HuH-7.5 (cell line): ENCODE measurements around the gene ZP3.
"Not testable (repeated sequence)": the region's sequence is repeated elsewhere in the genome, so short reads cannot be mapped to it uniquely, and the experiment has no call there.

Experiments used
- DNase-seq: peaks from one replicate; pipeline ENCODE4 v3.0.0; 2011; ENCODE audit warnings: low spot score

Gene ZP3

DNA sequence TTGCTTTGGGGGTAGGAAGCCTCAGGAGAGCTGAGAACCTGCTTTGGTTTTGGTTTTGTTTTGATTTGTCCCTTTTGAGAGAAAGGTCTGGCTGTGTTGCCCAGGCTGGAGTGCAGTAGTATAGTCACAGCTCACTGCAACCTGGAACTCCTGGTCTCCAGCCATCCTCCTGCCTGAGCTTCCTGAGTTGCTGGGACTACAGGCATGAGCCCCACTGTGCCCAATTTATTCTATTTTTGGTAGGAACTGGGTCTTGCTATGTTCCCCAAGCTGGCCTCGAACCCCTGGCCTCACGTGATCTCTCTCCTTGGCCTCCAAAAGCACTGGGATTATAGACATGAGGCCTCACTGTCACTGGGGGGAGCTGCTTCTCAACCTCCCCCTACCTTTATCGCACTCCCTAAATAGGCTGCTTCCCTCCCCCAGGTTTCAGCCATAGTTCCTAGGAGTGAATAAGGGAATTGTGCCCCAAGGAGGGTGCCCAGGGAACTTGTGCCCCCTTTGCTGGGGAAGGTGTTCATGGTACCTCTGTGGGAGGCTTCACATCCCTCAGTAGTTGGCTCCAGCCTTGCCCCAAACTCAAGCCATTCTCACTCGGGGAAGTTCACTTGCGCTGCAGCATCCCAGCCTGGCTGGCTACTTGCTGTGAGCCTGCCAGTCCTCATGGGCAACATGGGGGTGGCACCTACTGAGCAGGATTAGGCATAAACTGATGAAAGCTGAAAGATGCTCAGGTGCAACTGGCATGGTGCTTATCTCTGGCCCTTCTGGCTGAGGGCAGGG is 18.1 kb downstream of the ZP3 start:
- DNase-seq, result not testable (repeated sequence)

DNA sequence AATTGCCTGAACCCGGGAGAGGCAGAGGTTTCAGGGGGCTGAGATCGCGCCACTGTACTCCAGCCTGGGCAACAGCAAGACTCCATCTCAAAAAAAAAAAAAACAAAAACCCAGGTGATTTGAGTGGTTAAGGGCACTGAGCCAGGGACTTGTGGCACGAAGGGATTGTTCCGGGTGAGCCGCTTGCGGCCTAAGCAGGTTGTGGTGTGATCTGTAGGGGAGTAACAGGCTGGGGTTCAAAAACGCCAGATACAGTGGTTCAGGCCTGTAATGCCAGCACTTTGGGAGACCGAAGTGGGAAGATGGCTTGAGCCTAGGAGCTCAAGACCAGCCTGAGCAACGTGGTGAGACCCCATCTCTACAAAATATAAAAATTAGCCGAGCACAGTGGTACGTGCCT is 19.1 kb downstream of the ZP3 start:
- not testable (repeated sequence) for DNase-seq

DNA sequence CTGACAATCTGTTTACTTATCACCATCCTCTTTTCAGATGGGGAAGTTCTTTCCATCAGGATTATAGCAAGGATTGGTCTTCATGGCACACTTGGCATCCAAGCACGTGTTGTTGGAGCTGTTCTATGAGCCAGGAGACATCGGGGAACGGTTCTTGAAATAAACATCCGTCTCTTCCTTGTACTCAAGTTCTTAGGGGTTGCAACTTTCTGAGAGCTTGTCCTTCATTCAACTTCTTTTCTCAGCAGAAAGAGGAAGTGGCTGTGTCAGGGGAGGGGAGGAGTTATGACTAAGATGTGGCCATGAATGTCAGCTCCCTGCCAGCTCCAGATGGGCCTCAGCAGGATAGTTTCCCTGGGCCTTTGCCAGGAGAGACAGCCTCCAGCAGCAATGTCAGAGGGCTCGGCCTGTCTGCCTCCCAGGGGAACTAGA is 20.8 kb downstream of the ZP3 start:
- DNase-seq, result not testable (repeated sequence)

DNA sequence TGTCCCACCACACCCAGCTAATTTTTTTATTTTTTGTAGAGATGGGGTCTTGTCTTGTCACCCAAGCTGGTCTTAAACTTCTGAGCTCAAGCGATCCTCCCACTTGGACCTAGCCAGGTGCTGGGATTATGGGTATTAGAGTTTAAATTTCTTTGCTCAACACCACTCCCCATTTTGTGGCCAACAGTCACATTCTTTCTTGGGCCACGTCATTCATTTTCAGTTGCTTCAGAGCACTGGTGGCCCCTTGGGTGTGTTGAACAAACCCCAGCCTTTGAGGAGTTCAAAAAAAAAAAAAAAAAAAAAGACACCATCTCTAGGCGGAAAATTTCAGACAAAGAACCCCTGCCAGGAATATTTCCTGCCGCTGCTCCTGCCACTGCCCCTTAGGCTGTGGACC is 32.3 kb downstream of the ZP3 start:
- DNase-seq, result not testable (repeated sequence)

DNA sequence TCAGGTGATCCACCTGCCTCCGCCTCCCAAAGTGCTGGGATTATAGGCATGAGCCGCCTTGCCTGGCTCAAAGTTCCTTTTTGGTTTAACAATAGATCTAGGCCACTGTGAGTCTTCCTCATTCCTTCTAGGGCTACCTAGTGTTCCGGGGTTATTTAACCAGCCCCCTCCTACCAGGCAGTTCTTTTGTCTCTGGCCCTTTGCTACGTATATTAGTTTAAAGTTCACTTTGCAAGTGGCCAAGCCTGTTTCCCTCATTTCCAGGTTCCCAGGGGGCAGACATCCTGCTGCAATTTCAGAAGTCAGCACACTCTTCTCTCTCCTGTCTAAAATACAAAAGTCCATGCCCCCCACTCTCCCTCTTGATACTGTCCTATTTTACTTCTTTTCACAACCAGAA is 33.8 kb downstream of the ZP3 start:
- not testable (repeated sequence) for DNase-seq

DNA sequence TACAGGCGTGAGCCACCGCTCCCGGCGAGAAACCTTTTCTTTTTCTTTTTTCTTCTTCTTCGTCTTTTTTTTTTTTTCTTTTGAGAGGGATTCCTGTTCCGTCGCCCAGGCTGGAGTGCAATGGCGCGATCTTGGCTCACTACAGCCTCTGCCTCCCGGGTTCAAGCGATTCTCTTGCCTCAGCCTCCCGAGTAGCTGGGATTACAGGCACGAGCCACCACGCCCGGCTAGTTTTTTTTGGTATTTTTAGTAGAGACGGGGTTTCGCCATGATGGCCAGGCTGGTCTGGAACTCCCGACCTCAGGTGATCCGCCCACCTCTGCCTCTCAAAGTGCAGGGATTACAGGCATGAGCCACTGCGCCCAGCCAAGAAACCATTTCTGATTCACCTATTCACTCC is 36.0 kb downstream of the ZP3 start:
- not testable (repeated sequence) for DNase-seq

DNA sequence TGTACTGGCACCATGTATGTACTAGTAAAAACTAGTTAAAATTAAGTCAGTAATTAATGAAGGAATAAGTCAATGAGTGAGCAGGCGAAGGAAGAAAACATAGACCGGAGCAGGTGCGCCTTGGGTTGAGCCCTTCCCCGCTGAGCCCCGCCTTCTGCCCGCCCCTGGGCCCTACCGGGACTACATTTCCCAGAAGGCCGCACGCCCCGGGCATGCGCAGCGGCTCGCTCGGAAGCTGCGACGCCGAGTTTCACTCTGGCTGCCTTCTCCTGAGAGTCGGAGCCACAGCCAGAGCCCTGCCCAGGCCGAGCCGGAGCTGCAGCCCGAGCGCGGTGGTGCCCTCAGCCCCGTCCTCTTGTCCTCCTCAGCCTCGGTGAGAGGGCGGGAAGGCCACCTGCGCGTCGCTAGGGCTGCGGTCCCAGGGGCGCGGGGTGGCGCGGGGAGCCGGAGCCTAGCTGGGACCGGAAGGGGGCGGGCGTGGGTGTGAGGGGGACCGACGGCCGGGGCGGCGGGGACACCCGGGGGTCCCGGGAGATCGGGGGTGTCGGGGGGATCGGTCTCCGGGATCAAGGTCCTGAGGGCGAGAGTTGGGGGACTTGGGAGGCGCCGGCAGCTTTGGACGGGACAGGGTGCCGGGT is 36.8 kb downstream of the ZP3 start, which contains the start of gene DTX2:
DTX2 (plus strand) TSS at position 246 of the 638 bp plus-strand sequence. CDS start 18,801 bp downstream, outside the sequence.
- DNase-seq, result not testable (repeated sequence)

DNA sequence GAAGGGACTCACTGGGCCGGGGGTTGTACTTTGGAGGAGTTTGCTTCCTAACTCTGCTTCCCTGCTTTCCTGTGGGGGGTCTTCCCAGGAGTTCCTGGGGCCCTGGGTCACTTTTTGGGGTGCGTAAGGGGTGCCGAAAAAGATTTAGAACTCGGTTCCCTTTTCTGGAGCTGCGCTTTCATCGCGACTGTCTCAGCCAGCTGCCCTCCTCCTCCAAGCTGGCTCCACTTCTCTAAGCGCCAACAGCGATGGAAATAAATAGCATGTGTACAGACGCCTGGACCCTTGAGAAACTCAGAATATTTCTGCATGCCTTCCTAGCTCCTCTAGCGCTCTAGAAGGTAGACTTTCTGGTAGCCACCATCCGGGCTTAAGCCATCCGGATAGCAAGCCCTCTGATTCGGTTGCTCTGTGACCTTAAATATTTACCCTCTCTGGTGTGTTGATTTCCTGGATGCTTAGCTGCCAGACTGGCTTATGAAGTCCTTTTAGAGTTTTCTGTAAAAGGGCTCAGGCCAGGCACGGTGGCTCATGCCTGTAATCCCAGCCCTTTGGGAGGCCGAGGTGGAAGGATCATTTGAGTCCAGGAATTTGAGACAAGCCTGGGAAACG is 37.6 kb downstream of the ZP3 start:
- DNase-seq, result not testable (repeated sequence)

DNA sequence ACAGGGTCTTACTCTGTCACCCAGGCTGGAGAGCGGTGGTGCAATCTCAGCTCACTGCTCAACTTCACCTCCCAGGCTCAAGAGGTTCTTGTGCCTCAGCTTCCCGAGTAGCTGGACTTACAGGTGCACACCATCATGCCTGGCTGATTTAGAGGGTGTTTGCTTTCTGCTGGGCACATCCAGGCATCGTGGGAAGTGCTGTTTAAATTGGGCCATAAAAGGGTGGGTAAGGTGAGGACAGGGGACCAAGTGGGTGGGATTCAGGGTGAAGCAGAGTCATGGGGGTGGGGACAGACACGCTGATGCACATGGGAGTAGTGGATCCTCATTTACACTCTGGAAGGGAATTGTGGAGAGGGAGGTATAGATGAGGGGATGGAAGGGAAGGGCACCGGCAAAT is 40.2 kb downstream of the ZP3 start:
- DNase-seq, result not testable (repeated sequence)

DNA sequence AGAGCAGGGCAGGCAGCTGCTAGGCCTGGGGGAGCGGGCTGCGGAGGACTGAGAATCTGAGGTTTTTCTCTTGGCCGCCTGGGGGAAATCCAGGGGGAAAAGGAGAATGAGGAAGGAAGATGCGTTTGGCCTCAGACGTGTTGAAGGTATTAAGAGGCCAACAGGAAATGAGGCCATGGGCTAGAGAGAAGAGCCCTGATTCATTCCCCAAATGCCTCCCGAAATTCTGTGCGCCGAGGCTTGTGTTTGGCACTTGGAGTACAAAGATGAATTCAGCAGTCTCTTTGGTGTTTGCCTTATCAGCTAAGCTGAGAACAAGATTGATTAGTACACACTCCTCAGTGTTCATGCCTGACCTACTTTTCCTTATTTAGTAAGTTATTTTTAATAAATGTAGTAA is 41.2 kb downstream of the ZP3 start:
- DNase-seq, result not testable (repeated sequence)

DNA sequence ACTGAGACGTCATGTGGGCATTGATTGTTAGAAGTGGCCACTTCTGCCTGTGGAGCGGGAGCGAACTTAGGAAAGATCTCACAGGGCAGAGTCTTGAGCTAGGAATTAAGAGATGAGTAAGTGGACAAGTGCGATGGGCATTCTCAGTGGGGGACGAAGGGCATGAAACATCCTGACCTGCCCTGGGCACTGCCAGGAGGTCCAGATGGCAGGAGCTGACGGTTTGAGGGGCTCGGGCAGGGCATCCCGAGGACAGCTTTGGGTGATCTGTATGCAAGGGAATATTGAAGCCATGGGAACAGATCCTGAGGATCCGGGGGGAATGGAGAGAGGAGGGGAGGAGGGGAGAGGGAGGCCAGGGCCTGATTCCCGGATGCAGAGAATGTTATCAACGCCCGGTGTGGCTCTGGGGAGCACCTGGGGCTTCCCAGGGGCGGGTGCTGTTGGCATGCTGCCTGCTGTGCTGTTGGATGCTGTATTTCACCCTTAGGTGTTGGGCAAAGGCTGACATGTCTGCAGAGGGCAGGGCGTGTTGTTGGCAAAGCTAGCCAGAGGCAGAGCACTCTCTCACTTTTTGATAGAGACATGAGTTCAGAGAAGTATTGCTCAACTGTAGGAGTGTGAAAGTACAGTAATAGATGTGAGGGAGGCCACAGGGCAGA is 43.1 kb downstream of the ZP3 start:
- not testable (repeated sequence) for DNase-seq

DNA sequence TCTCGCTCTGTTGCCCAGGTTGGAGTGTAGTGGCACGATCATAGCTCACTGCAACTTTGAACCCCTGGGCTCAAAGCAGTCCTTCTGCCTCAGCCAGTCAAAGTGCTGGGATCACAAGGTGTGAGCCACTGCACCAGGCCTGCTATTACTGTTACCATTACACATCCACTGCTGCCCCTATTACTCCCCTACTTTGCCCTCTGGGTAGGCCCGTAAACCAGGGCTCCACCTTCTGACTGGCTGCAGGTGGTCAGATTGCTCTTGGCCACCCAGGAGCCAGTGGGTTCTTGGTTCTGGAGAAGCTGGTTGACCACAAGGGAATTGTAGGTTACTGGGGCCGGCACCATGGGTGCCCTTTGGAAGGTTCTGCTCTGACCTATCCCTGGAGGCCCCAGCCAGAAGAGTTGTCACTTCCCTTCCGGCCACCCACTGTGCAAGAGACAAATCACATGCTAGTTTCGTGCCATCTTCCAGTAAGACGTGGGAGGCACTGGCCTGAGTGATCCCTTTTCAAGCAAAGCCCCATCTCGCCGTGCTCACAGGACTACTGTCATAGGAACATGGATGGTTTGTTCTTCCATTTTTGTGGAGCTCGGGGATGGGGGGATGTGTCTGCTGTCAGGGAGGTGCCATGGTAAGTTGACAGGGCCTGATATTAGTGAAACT is 46.9 kb downstream of the ZP3 start:
- not testable (repeated sequence) for DNase-seq

DNA sequence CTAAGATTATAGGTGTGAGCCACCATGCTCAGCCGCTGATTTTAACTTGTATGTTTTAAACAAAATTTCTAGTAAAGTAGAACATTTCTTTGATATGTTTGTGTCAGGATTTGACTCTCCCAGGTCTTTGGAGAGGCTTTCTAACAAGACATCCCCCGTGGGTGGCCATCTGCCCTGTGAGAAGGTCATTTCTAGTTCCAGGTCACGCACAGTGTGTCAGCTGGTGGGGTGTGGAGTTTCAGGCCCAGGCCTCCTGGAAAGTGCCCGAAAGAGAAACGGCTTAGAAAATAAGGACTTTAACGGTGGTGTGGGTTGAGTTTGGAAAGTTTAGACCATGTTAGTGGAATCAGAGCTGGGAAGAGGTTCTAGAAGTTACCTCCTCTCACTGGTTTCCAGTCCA is 48.3 kb downstream of the ZP3 start:
- DNase-seq, result not testable (repeated sequence)

DNA sequence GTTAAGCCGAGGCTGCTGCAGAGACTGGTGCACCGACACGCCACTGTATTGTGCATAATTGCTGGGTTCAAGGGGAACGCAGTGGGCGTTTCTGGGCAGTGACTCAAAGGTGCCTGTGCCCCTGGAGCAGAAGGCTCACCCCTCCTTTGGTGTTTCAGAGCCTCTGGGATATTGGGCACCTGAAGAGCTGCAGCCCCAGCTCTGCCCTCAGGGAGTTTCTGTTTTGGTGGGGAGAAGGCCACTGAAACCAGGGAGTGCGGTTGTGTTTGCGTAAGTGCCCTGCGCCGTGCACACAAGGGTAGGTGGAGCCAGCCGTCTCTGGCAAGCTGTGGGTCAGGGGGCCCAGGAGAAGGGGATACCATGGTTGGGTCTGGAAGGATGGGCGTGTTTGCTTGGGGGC is 51.5 kb downstream of the ZP3 start:
- not testable (repeated sequence) for DNase-seq

DNA sequence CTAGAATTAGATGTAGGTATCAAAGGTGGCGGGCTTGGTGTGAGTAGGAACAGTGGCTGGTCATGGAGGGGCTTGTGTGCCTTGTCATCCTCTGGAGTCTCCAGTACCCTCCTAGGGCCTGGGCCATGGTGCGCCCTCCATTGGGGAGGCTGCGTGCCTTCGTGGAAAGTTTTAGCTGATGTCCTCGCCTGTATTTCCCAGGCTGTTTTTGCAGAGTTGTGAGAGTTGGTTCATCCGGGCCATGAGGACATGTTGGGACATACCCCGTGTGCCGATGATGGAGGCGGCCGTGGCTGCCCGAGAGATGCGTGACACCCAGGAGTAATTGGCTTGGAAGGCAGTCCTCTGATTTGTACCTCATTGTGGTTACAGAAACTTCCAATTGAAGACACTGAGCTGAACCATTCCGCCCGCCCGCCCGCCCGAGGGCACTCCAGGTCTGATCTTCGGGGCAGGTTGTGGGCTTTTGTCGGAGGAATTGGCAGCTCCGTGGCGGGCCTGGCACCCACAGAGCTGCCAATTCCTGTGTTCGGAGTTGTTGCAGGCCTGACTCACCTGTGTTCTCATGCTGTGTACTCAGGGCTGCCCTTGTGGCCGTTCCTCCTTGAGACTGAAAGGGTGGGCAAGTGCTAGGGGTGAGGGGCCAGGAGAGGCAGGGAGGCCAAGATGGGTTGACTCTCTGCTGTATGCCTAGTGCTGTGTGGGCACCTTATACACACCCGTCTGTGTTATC is 52.2 kb downstream of the ZP3 start:
- not testable (repeated sequence) for DNase-seq

DNA sequence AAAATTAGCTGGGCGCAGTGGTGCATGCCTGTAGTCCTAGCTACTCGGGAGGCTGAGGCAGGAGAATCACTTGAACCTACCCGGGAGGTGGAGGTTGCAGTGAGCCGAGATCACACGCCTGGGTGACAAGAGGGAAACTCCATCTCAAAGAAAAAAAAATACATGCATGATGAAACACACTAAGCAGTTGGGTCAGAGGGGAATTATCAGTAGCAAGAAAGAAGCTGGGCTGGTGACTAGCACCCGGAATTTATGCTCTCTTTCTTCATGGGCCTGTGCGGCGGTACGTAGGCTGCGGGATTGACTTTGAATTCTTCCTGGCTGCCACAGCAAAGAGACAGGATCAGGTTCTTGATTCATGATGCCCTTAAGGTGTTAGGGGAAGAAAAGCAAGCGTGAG is 54.9 kb downstream of the ZP3 start:
- not testable (repeated sequence) for DNase-seq

DNA sequence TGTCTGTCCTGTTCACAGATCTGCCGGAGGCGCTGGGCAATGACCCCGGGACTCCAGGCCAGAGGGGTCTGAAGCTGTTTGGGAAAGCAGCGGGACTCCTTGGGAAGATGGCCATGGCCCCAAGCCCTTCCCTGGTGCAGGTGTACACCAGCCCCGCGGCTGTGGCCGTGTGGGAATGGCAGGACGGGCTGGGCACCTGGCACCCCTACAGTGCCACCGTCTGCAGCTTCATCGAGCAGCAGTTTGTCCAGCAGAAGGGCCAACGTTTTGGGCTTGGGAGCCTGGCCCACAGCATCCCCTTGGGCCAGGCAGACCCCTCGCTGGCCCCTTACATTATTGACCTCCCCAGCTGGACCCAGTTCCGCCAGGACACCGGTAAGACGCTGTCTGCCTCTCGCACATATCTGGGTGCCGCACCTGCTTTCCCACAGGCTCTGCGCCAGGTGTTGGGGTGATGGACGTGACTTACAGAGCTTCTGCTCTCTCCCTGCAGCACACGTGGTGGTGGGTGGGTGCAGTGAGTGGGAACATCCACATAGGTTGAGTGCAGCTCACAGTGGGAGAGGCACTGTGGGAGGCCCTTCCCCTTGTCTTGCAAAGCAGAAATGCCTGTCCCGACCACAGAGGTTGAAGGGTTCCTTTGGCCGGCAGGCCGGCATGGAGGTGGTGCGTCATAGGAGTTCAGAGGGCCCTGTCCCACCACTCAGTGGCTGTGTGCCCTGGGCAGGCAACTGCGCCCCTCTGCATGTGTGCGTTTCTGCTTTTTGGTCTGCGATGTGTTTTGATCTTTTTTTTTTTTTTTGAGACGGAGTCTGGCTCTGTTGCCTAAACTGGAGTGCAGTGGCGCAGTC is 55.9 kb downstream of the ZP3 start:
- not testable (repeated sequence) for DNase-seq

DNA sequence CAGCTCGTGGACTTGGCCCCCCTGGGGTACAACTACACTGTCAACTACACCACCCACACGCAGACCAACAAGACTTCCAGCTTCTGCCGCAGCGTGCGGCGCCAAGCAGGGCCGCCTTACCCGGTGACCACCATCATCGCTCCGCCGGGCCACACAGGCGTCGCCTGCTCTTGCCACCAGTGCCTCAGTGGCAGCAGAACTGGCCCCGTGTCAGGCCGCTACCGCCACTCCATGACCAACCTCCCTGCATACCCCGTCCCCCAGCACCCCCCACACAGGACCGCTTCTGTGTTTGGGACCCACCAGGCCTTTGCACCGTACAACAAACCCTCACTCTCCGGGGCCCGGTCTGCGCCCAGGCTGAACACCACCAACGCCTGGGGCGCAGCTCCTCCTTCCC is 57.9 kb downstream of the ZP3 start:
- DNase-seq, result not testable (repeated sequence)

DNA sequence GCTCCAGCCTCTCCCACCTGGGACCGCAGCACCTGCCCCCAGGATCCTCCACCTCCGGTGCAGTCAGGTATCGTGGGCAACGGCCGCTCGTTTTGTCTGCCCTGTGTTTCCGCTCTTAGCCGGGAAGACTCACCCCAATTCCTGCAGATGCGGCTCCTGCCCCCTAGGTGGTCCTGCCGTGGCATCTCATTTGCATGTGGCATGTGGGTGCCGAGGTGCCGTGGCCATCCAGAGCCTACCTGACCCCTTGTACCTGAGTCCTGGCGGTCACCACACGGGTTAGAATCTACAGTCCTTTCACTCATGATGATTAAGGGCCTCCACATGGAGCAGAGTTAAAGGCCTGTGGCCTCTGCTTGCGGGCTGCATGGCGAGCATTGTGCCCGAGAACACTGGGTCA is 58.3 kb downstream of the ZP3 start:
- DNase-seq, result not testable (repeated sequence)

DNA sequence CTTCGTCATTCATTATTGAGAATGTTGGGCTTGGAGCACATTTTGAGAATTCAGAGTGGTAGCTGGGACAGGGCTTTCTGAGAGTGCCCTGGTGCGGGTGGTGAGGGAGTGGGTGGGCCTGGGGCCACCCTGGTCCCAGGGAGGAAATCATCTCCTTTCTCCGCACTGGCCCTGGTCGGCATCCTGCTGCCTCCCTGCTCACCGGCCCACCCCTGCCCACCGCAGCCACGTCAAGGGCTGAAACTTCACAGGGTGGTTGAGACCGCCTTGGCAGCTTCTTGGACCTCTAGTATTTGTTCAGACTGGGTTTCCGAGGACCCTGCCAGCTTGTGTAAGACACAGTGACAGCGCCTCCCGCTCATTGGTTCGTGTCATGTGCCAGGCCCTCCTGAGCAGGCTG is 59.7 kb downstream of the ZP3 start:
- not testable (repeated sequence) for DNase-seq
